Muscle layer of duodenum (tissue), 2 donors: Measurements from ENCODE around the gene MRPL24.

ENCODE experiments used
- H3K27ac ChIP-seq: one replicate; pipeline ENCODE4 v1.7.0; 2013; ENCODE audit warnings: mild to moderate bottlenecking, low read length
- H3K27me3 ChIP-seq: one replicate; pipeline ENCODE4 v1.7.0; 2013; ENCODE audit warnings: low read depth, mild to moderate bottlenecking, control low read depth, low read length
- H3K36me3 ChIP-seq, 2 donors: one replicate each; pipeline ENCODE4 v1.7.0; 2013; ENCODE audit warnings: low read length in 2 of 2, control low read depth in 1 of 2, mild to moderate bottlenecking in 1 of 2; ENCODE audit not compliant: insufficient read depth in 2 of 2, control insufficient read depth in 1 of 2
- H3K4me1 ChIP-seq, 2 donors: one replicate each; pipeline ENCODE4 v1.7.0; 2013; ENCODE audit warnings: low read length in 2 of 2, mild to moderate bottlenecking in 2 of 2, control low read depth in 1 of 2, moderate library complexity in 1 of 2; ENCODE audit not compliant: insufficient read depth in 2 of 2, control insufficient read depth in 1 of 2
- H3K4me3 ChIP-seq, 2 donors: one replicate each; pipeline ENCODE4 v1.7.0; 2013; ENCODE audit warnings: low read length in 2 of 2, low read depth in 1 of 2, mild to moderate bottlenecking in 1 of 2
- H3K9me3 ChIP-seq, 2 donors: one replicate each; pipeline ENCODE4 v1.7.0; 2013; ENCODE audit warnings: low read length in 2 of 2, control low read depth in 1 of 2, mild to moderate bottlenecking in 1 of 2; ENCODE audit not compliant: control insufficient read depth in 1 of 2
- donor health status: healthy.

Gene MRPL24

GRCh38 chr1:156748670-156749418 lies 8.0 kb upstream of the MRPL24 start:
- peaks cover 4 to 29% of the 10 kb centered on the region in 2 donors for H3K36me3 ChIP-seq
- peak overlapping the region; percentile 96 for H3K27ac ChIP-seq
- no peaks in the 10 kb centered on the region for H3K27me3 ChIP-seq
- no peaks in the 10 kb centered on the region for H3K9me3 ChIP-seq
- peak overlapping the region; percentile 90 to 93 for H3K4me3 ChIP-seq
- H3K4me1 ChIP-seq, result peaks cover 40 to 65% of the 10 kb centered on the region in 2 donors

- H3K4me1 ChIP-seq, result peaks cover 38 to 59% of the 10 kb centered on the region in 2 donors
Observed at GRCh38 chr1:156747742-156748669, 7.1 kb upstream of the MRPL24 start.

GRCh38 chr1:156746728-156747631 lies 6.1 kb upstream of the MRPL24 start:
- Histone ChIP-seq H3K27ac (peak overlapping the region; percentile 97), H3K9me3 (no peaks in the 10 kb centered on the region), H3K27me3 (no peaks in the 10 kb centered on the region), H3K4me1 (peaks cover 32 to 52% of the 10 kb centered on the region in 2 donors), H3K4me3 (peak overlapping the region; percentile 90 to 93), H3K36me3 (peaks cover 19 to 48% of the 10 kb centered on the region in 2 donors)

More at GRCh38 chr1:156747742-156748669, 7.1 kb upstream of the MRPL24 start:
- peak overlapping the region; percentile 96 for H3K27ac ChIP-seq
- no peaks in the 10 kb centered on the region for H3K9me3 ChIP-seq
- no peaks in the 10 kb centered on the region for H3K27me3 ChIP-seq
- H3K36me3 ChIP-seq, result peaks cover 10 to 37% of the 10 kb centered on the region in 2 donors
- H3K4me3 ChIP-seq, result peak overlapping the region; percentile 90 to 93

GRCh38 chr1:156746406-156746727 lies 5.5 kb upstream of the MRPL24 start:
- H3K4me3 ChIP-seq, result peak overlapping the region; percentile 65 to 73
- H3K27ac ChIP-seq, result peak overlapping the region; percentile 97
- H3K27me3 ChIP-seq, result no peaks in the 10 kb centered on the region
- no peaks in the 10 kb centered on the region for H3K9me3 ChIP-seq
- H3K36me3 ChIP-seq, result peaks cover 21 to 50% of the 10 kb centered on the region in 2 donors
- H3K4me1 ChIP-seq, result peaks cover 37 to 56% of the 10 kb centered on the region in 2 donors

- Histone ChIP-seq H3K27me3 (no peaks in the 10 kb centered on the region), H3K9me3 (no peaks in the 10 kb centered on the region), H3K4me3 (peak overlapping the region; percentile 65 to 73), H3K27ac (peak overlapping the region; percentile 97), H3K4me1 (peaks cover 39 to 58% of the 10 kb centered on the region in 2 donors), H3K36me3 (peaks cover 21 to 50% of the 10 kb centered on the region in 2 donors)
Observed at GRCh38 chr1:156745881-156746280, 5.0 kb upstream of the MRPL24 start.

- Histone ChIP-seq H3K9me3 (no peaks in the 10 kb centered on the region), H3K4me1 (peaks cover 38 to 61% of the 10 kb centered on the region in 2 donors), H3K27me3 (no peaks in the 10 kb centered on the region), H3K27ac (no peak overlapping the region), H3K4me3 (no peak overlapping the region), H3K36me3 (peaks cover 21 to 44% of the 10 kb centered on the region in 2 donors)
Observed at GRCh38 chr1:156744786-156745419, 4.0 kb upstream of the MRPL24 start.

- Histone ChIP-seq H3K9me3 (no peaks in the 10 kb centered on the region), H3K36me3 (peaks cover 21 to 43% of the 10 kb centered on the region in 2 donors), H3K4me3 (no peak overlapping the region), H3K27me3 (no peaks in the 10 kb centered on the region), H3K4me1 (peaks cover 32 to 56% of the 10 kb centered on the region in 2 donors), H3K27ac (no peak overlapping the region)
Observed at GRCh38 chr1:156744344-156744743, 3.5 kb upstream of the MRPL24 start.

- no peaks in the 10 kb centered on the region for H3K27me3 ChIP-seq
- H3K27ac ChIP-seq, result no peak overlapping the region
- H3K9me3 ChIP-seq, result no peaks in the 10 kb centered on the region
- peaks cover 25 to 49% of the 10 kb centered on the region in 2 donors for H3K4me1 ChIP-seq
- H3K36me3 ChIP-seq, result peaks cover 21 to 38% of the 10 kb centered on the region in 2 donors
- no peak overlapping the region for H3K4me3 ChIP-seq
Observed at GRCh38 chr1:156743367-156744302, 2.7 kb upstream of the MRPL24 start.

GRCh38 chr1:156742801-156743200 lies 1.9 kb upstream of the MRPL24 start:
- Histone ChIP-seq H3K27me3 (no peaks in the 10 kb centered on the region), H3K9me3 (no peaks in the 10 kb centered on the region), H3K36me3 (peaks cover 21 to 44% of the 10 kb centered on the region in 2 donors), H3K4me3 (no peak overlapping the region), H3K4me1 (peaks cover 17 to 40% of the 10 kb centered on the region in 2 donors), H3K27ac (no peak overlapping the region)
